Measurements from ENCODE around the gene BORCS5. TPM values are rescaled to one million over a fixed set of nuclear protein-coding genes. Genes with fewer than 3 reads are reported as not detected.

The BORCS5 gene
- total RNA-seq, 1 experiment from 2014 or later = 13.9 TPM

GRCh38 chr12:12440784-12441428 lies 84.0 kb downstream of the BORCS5 start:
- H2BK12ac ChIP-seq (ENCODE audit: insufficient read length, low read depth, low read length) = no peak overlapping the region
- no peak overlapping the region for H3K23ac ChIP-seq (ENCODE audit: insufficient read length, low read depth, low read length)
- DNase-seq = no peak
- no peak overlapping the region for H3K4ac ChIP-seq (ENCODE audit: low read depth, low read length)
- no peak overlapping the region for H4K8ac ChIP-seq (replicated peaks; ENCODE audit: insufficient read length, low read depth, low read length)
- H4K91ac ChIP-seq (ENCODE audit: insufficient read length, low read depth, low read length) = no peak overlapping the region
- no peak overlapping the region for H3K27ac ChIP-seq (ENCODE audit: insufficient read length, low read depth, low read length)
- no peaks in the 10 kb centered on the region for H3K79me2 ChIP-seq (ENCODE audit: insufficient read depth, low read length)
- no peaks in the 10 kb centered on the region for H3K23me2 ChIP-seq (ENCODE audit: insufficient read length, low read depth, low read length, poor library complexity, severe bottlenecking)
- Mint-ChIP-seq H3K27me3 (ENCODE audit: low read depth) (no peaks in the 10 kb centered on the region), H3K36me3 (ENCODE audit: insufficient read depth in 1 of 3, low read depth in 3 of 3) (peaks cover 7 to 12% (median 12%) of the 10 kb centered on the region in 3 experiments), H3K9me3 (no peaks in the 10 kb centered on the region; a peak in 1 of 5 replicates), H3K27ac (no peak overlapping the region), H3K4me3 (no peak overlapping the region), H3K4me1 (peaks cover 1% of the 10 kb centered on the region in 2 experiments; a peak in 3 of 4 replicates)
- no peaks in the 10 kb centered on the region for H3K9me3 ChIP-seq (ENCODE audit: control insufficient read depth, low read depth, low read length)
- no peak overlapping the region for H3K9ac ChIP-seq (ENCODE audit: extremely low read depth, insufficient read length, low read length)
- no peak overlapping the region for H3K4me2 ChIP-seq (ENCODE audit: insufficient read depth, insufficient read length, low read length)
- H2BK5ac ChIP-seq (ENCODE audit: insufficient read length, low read length) = no peak overlapping the region
- no CpG with 5 or more reads among the region's 4 CpGs for WGBS (ENCODE audit: extremely low coverage, insufficient read length, low lambda C conversion rate)
- H2AFZ ChIP-seq (ENCODE audit: low read length) = no peak overlapping the region
- H2BK120ac ChIP-seq (ENCODE audit: low read depth, low read length, poor library complexity, severe bottlenecking) = no peak overlapping the region
- H2BK20ac ChIP-seq (ENCODE audit: low read depth, low read length, poor library complexity, severe bottlenecking) = no peak overlapping the region
- no peaks in the 10 kb centered on the region for H4K20me1 ChIP-seq (ENCODE audit: control insufficient read depth, insufficient read depth, insufficient read length)
- H3K56ac ChIP-seq (ENCODE audit: insufficient read length, low read depth, low read length) = no peak overlapping the region
- H3K4me1 ChIP-seq (ENCODE audit: insufficient read depth, low read length) = no peaks in the 10 kb centered on the region
- H3T11ph ChIP-seq (ENCODE audit: low read length) = no peak overlapping the region
- TF ChIP-seq CTCF (conservative IDR thresholded peaks at IDR 0.05) = no peak
- H2AK5ac ChIP-seq (ENCODE audit: insufficient read length, low read length) = no peak overlapping the region
- no peak overlapping the region; the same call in 1 of the 2 replicates for H3K14ac ChIP-seq (ENCODE audit: insufficient read depth, low read length)
- no peak overlapping the region for H4K5ac ChIP-seq (ENCODE audit: insufficient read length, low read depth, low read length)
- H2BK15ac ChIP-seq (ENCODE audit: low read depth, low read length) = no peak overlapping the region
- H3K79me1 ChIP-seq (ENCODE audit: insufficient read depth, low read depth, low read length, poor library complexity, severe bottlenecking) = no peaks in the 10 kb centered on the region
- H3K27me3 ChIP-seq (ENCODE audit: insufficient read depth, low read length) = no peaks in the 10 kb centered on the region
- H3K18ac ChIP-seq (ENCODE audit: insufficient read length, low read depth, low read length) = no peak overlapping the region

Measured in H9 (cell line).